H9 (cell line): ENCODE results near the gene DSP. TPM values are rescaled to one million over a fixed set of nuclear protein-coding genes. Genes with fewer than 3 reads are reported as not detected.
A peak's percentile ranks its signal among the peaks of the same experiment; 100 is the strongest.

ENCODE experiments used
- DNase-seq: peaks from one replicate; pipeline ENCODE4 v3.0.0-alpha.2; 2017
- H2AFZ ChIP-seq: one replicate; pipeline ENCODE4 v1.6.1; 2013; ENCODE audit warnings: mild to moderate bottlenecking, low read length, control low read depth, moderate library complexity
- H2AK5ac ChIP-seq: 2 replicates; pipeline ENCODE4 v1.6.1; 2013; ENCODE audit warnings: low read length, control low read depth, mixed read lengths; ENCODE audit not compliant: insufficient read length
- H2BK120ac ChIP-seq: one replicate; pipeline ENCODE4 v1.6.1; 2013; ENCODE audit warnings: low read depth, mild to moderate bottlenecking, low read length, control low read depth, inconsistent platforms; ENCODE audit not compliant: poor library complexity, severe bottlenecking
- H2BK12ac ChIP-seq: 2 replicates; pipeline ENCODE4 v1.6.1; 2013; ENCODE audit warnings: low read length, control low read depth, mixed read lengths, low read depth; ENCODE audit not compliant: insufficient read length
- H2BK15ac ChIP-seq: 2 replicates; pipeline ENCODE4 v1.6.1; 2013; ENCODE audit warnings: low read depth, low read length, control low read depth
- H2BK20ac ChIP-seq: one replicate; pipeline ENCODE4 v1.6.1; 2013; ENCODE audit warnings: low read depth, mild to moderate bottlenecking, low read length, control low read depth, inconsistent platforms; ENCODE audit not compliant: poor library complexity, severe bottlenecking
- H2BK5ac ChIP-seq: 2 replicates; pipeline ENCODE4 v1.6.1; 2013; ENCODE audit warnings: low read length, control low read depth, mixed read lengths; ENCODE audit not compliant: insufficient read length
- H3K14ac ChIP-seq: 2 replicates; pipeline ENCODE4 v1.6.1; 2013; ENCODE audit warnings: low read length, control low read depth; ENCODE audit not compliant: insufficient read depth
- H3K18ac ChIP-seq: 2 replicates; pipeline ENCODE4 v1.6.1; 2013; ENCODE audit warnings: low read depth, mild to moderate bottlenecking, mixed read lengths, low read length, control low read depth; ENCODE audit not compliant: insufficient read length
- H3K23ac ChIP-seq: 2 replicates; pipeline ENCODE4 v1.6.1; 2013; ENCODE audit warnings: low read length, control low read depth, mixed read lengths, low read depth; ENCODE audit not compliant: insufficient read length
- H3K23me2 ChIP-seq: 2 replicates; pipeline ENCODE4 v1.6.1; 2013; ENCODE audit warnings: low read depth, mild to moderate bottlenecking, mixed read lengths, low read length, control low read depth; ENCODE audit not compliant: insufficient read length, poor library complexity, severe bottlenecking
- H3K27ac ChIP-seq: 2 replicates; pipeline ENCODE4 v1.5.1; 2013; ENCODE audit warnings: low read length, control low read depth, mixed read lengths, low read depth; ENCODE audit not compliant: insufficient read length
- H3K27me3 ChIP-seq: 2 replicates; pipeline ENCODE4 v1.6.1; 2013; ENCODE audit warnings: low read length, control low read depth, inconsistent platforms; ENCODE audit not compliant: insufficient read depth
- H3K4ac ChIP-seq: 2 replicates; pipeline ENCODE4 v1.6.1; 2013; ENCODE audit warnings: low read depth, mild to moderate bottlenecking, control low read depth, inconsistent platforms, low read length, moderate library complexity
- H3K4me1 ChIP-seq: 2 replicates; pipeline ENCODE4 v1.6.1; 2013; ENCODE audit warnings: low read length, control low read depth, inconsistent platforms; ENCODE audit not compliant: insufficient read depth
- H3K4me2 ChIP-seq: 2 replicates; pipeline ENCODE4 v1.6.1; 2013; ENCODE audit warnings: low read length, control low read depth, mixed read lengths; ENCODE audit not compliant: insufficient read length, insufficient read depth
- H3K56ac ChIP-seq: 2 replicates; pipeline ENCODE4 v1.6.1; 2013; ENCODE audit warnings: low read depth, mild to moderate bottlenecking, mixed read lengths, low read length, control low read depth; ENCODE audit not compliant: insufficient read length
- H3K79me1 ChIP-seq: 2 replicates; pipeline ENCODE4 v1.6.1; 2013; ENCODE audit warnings: low read depth, mild to moderate bottlenecking, moderate library complexity, low read length, control low read depth, inconsistent platforms; ENCODE audit not compliant: insufficient read depth, poor library complexity, severe bottlenecking
- H3K79me2 ChIP-seq: 2 replicates; pipeline ENCODE4 v1.6.1; 2013; ENCODE audit warnings: low read length, control low read depth, inconsistent platforms; ENCODE audit not compliant: insufficient read depth
- H3K9ac ChIP-seq: 2 replicates; pipeline ENCODE4 v1.6.1; 2013; ENCODE audit warnings: low read length, control low read depth, mixed read lengths; ENCODE audit not compliant: insufficient read length; ENCODE audit errors: extremely low read depth
- H3K9me3 ChIP-seq: one replicate; pipeline ENCODE4 v1.6.1; 2013; ENCODE audit warnings: low read depth, low read length, inconsistent platforms; ENCODE audit not compliant: control insufficient read depth
- H3T11ph ChIP-seq: one replicate; pipeline ENCODE4 v1.6.1; 2013; ENCODE audit warnings: mild to moderate bottlenecking, low read length, control low read depth, inconsistent platforms
- H4K20me1 ChIP-seq: one replicate; pipeline ENCODE4 v1.6.1; 2013; ENCODE audit not compliant: control insufficient read depth, insufficient read length, insufficient read depth
- H4K5ac ChIP-seq: 2 replicates; pipeline ENCODE4 v1.6.1; 2013; ENCODE audit warnings: low read depth, mild to moderate bottlenecking, mixed read lengths, low read length, control low read depth; ENCODE audit not compliant: insufficient read length
- H4K8ac ChIP-seq: replicated peaks from 2 replicates; pipeline ENCODE4 v1.6.1; 2013; ENCODE audit warnings: low read length, control low read depth, mixed read lengths, low read depth; ENCODE audit not compliant: insufficient read length
- H4K91ac ChIP-seq: 2 replicates; pipeline ENCODE4 v1.6.1; 2013; ENCODE audit warnings: low read depth, mild to moderate bottlenecking, moderate library complexity, mixed read lengths, low read length, control low read depth; ENCODE audit not compliant: insufficient read length
- H3K27ac Mint-ChIP-seq, 3 experiments: 2 replicates in 2 of 3; 3 replicates in 1 of 3; pipeline ENCODE4 v1.8.0; 2020 to 2021; ENCODE audit warnings: mixed read lengths in 3 of 3, mild to moderate bottlenecking in 1 of 3, moderate library complexity in 1 of 3
- H3K27me3 Mint-ChIP-seq: 2 replicates; pipeline ENCODE4 v1.8.0; 2021; ENCODE audit warnings: low read depth, mild to moderate bottlenecking, moderate library complexity, mixed read lengths
- H3K36me3 Mint-ChIP-seq, 3 experiments: 2 replicates in 2 of 3; 3 replicates in 1 of 3; pipeline ENCODE4 v1.8.0; 2020 to 2021; ENCODE audit warnings: low read depth in 3 of 3, mixed read lengths in 3 of 3; ENCODE audit not compliant: insufficient read depth in 1 of 3
- H3K4me1 Mint-ChIP-seq, 2 experiments: 2 replicates each; pipeline ENCODE4 v1.8.0; 2020; ENCODE audit warnings: mixed read lengths in 2 of 2
- H3K4me3 Mint-ChIP-seq, 2 experiments: 2 replicates in 1 of 2; 3 replicates in 1 of 2; pipeline ENCODE4 v1.8.0; 2020 to 2021; ENCODE audit warnings: mild to moderate bottlenecking in 2 of 2, mixed read lengths in 2 of 2, moderate library complexity in 1 of 2
- H3K9me3 Mint-ChIP-seq, 2 experiments: 2 replicates in 1 of 2; 3 replicates in 1 of 2; pipeline ENCODE4 v1.8.0; 2020; ENCODE audit warnings: mild to moderate bottlenecking in 2 of 2, mixed read lengths in 2 of 2, moderate library complexity in 1 of 2
- CTCF ChIP-seq: fragments of 200-600 bp; sonication (generic); conservative IDR thresholded peaks from 3 replicates; pipeline ENCODE4 v1.8.0; 2021; ENCODE audit warnings: antibody characterized with exemption, mild to moderate bottlenecking
- WGBS: extraction: QIAGEN DNeasy Blood & Tissue Kit; methylation state at CpG from one replicate; pipeline ENCODE4 v1.1.7; 2013; ENCODE audit warnings: missing lambda C conversion rate, low lambda C conversion rate, mixed read lengths; ENCODE audit not compliant: insufficient read length; ENCODE audit errors: extremely low coverage; 5-methylcytosine and 5-hydroxymethylcytosine counted together
- total RNA-seq: library from RNA; stranded (reverse); gene quantifications from 2 replicates; pipeline ENCODE4 v1.2.1, GENCODE V29; 2021

Gene DSP
- total RNA-seq, 1 experiment from 2014 or later = 48.9 TPM

- H3K4me1 ChIP-seq = no peaks in the 10 kb centered on the region
- H4K8ac ChIP-seq = no peak overlapping the region
- no peak overlapping the region for H3K18ac ChIP-seq
- H2BK120ac ChIP-seq = no peak overlapping the region
- no peak overlapping the region for H3K4me3 Mint-ChIP-seq
- no peaks in the 10 kb centered on the region for H4K20me1 ChIP-seq
- no peak overlapping the region for H2AK5ac ChIP-seq
- no peak overlapping the region for H3K9ac ChIP-seq
- H3K27ac ChIP-seq = no peak overlapping the region
- no peak overlapping the region for H2BK20ac ChIP-seq
- 0 out of 4 replicates have a peak, but pooled peaks cover 0 to 4% of the 10 kb centered on the region in 2 experiments for H3K4me1 Mint-ChIP-seq
- no peak overlapping the region for H2BK5ac ChIP-seq
- no peak overlapping the region for H3T11ph ChIP-seq
- H3K14ac ChIP-seq = no peak overlapping the region
- no CpG with 5 or more reads among the region's 4 CpGs for WGBS
- H4K5ac ChIP-seq = no peak overlapping the region
- H2BK12ac ChIP-seq = no peak overlapping the region
- 0 out of 7 replicates have a peak overlapping the region, but pooled peaks of 1 of the 3 experiments have one; percentile 44 for H3K27ac Mint-ChIP-seq
- no peaks in the 10 kb centered on the region for H3K27me3 ChIP-seq
- H3K4ac ChIP-seq = no peak overlapping the region
- H3K23me2 ChIP-seq = no peaks in the 10 kb centered on the region
- H3K79me1 ChIP-seq = no peaks in the 10 kb centered on the region
- H2AFZ ChIP-seq = no peak overlapping the region
- DNase-seq = no peak
- H3K9me3 ChIP-seq = no peaks in the 10 kb centered on the region
- no peaks in the 10 kb centered on the region for H3K27me3 Mint-ChIP-seq
- H2BK15ac ChIP-seq = no peak overlapping the region
- no peak overlapping the region for H3K56ac ChIP-seq
- H3K23ac ChIP-seq = no peak overlapping the region
- H3K36me3 Mint-ChIP-seq = peaks cover 25 to 79% (median 65%) of the 10 kb centered on the region in 3 experiments
- H3K79me2 ChIP-seq = no peaks in the 10 kb centered on the region
- no peak overlapping the region for H4K91ac ChIP-seq
- H3K9me3 Mint-ChIP-seq = no peaks in the 10 kb centered on the region
- no peak overlapping the region for H3K4me2 ChIP-seq
- TF ChIP-seq CTCF = no peak
These were observed 21.3 kb downstream of the DSP start for GRCh38 chr6:7562769-7563168.
